GM12875 (cell line): ENCODE data around the gene VSIR.

Experiments
- H3K4me3 ChIP-seq: one replicate; pipeline ENCODE4 v1.5.1; 2011; ENCODE audit warnings: low read depth, low read length, control low read depth
- CTCF ChIP-seq: IDR thresholded peaks from 2 replicates; pipeline ENCODE4 v1.5.1; 2011; ENCODE audit warnings: low read depth, mild to moderate bottlenecking, control low read depth, inconsistent platforms, low read length, moderate library complexity, borderline replicate concordance; ENCODE audit not compliant: insufficient read depth

VSIR gene

GRCh38 chr10:71739358-71739900 is 33.9 kb downstream of the VSIR start:
- H3K4me3 ChIP-seq = no peak overlapping the region
- no peak for TF ChIP-seq CTCF

GRCh38 chr10:71737834-71738197 is 35.5 kb downstream of the VSIR start:
- no peak overlapping the region for H3K4me3 ChIP-seq
- no peak for TF ChIP-seq CTCF

- no peak for TF ChIP-seq CTCF
- no peak overlapping the region for H3K4me3 ChIP-seq
Measured at GRCh38 chr10:71737001-71737833, 36.1 kb downstream of the VSIR start.

GRCh38 chr10:71736570-71736952 is 36.8 kb downstream of the VSIR start:
- no peak for TF ChIP-seq CTCF
- no peak overlapping the region for H3K4me3 ChIP-seq

- TF ChIP-seq CTCF = no peak
- no peak overlapping the region for H3K4me3 ChIP-seq
Measured at GRCh38 chr10:71735709-71736569, 37.4 kb downstream of the VSIR start.

GRCh38 chr10:71734797-71735196 is 38.5 kb downstream of the VSIR start:
- no peak overlapping the region for H3K4me3 ChIP-seq
- no peak for TF ChIP-seq CTCF
